ENCODE measurements around the gene MTHFS. TPM values are rescaled to one million over a fixed set of nuclear protein-coding genes. Genes with fewer than 3 reads are reported as not detected.

Gene MTHFS
- total RNA-seq, 4 donors from 2014 or later = 6.9 to 16.9 (median 16.3) TPM

DNA sequence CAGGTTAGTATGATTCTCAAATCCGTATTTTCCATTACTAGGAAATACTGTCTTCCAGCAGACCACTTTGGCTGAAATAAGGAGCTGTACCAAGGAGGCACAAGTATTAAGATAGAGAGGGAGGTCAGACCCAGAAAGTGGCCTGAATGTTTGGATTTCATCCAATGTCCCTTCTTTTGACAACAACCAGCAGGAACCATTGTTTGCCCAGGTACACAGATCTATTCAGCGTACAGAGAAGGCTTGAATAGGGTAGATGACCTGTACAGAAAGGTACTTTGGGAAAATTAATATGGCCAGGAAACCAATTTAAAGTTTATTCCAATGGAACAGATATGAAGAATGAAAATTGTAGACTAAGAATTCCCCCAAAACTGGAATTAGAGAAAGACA is 12.6 kb downstream of the MTHFS start:
- TF ChIP-seq EP300 (IDR thresholded peaks at IDR 0.05) (no peak), CTCF (IDR thresholded peaks at IDR 0.05) (no peak), POLR2A (IDR thresholded peaks at IDR 0.05) (no peak)
- peaks cover 0 to 6% (median 1%) of the 10 kb centered on the region in 4 donors for H3K9me3 ChIP-seq
- H3K27me3 ChIP-seq = no peaks in the 10 kb centered on the region
- no peak for DNase-seq (ENCODE audit: low spot score in 2 of 2)
- H3K27ac ChIP-seq = no peak overlapping the region
- no peak overlapping the region for H3K4me3 ChIP-seq
- no peaks in the 10 kb centered on the region for H3K4me1 ChIP-seq
- peaks cover 0 to 63% (median 3%) of the 10 kb centered on the region in 3 donors for H3K36me3 ChIP-seq
- WGBS, 2 donors = 94 to 97% methylated on average over 2 of the region's 2 CpGs

DNA sequence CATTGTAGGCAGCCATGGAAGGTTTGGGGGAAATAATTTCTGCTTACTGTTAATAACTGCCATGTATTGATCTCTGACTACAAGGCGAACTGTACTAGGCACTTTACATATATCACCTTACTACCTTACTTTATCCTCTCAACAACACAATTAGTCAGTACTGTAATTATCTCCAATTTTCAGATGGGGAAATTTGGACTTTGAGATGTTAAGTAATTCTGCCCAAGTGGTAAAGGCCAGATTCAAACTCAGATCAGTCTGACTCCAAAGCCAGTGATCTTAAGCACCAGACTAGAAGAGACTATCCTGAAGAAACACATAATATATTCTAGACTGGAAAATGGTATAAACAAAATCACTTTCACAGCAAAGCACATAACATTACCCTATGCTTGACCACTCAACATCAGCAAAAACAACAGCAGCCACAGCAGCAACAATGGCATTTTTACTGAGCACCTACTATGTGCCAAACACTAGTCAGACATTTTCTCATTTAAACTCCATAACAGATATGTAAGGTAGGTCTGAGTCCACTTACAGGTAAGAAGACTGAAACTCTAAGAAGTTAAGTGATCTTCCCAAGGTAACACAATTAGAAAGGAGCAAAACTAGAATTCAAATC is 13.1 kb downstream of the MTHFS start:
- no peak for TF ChIP-seq EP300 (IDR thresholded peaks at IDR 0.05)
- TF ChIP-seq POLR2A (IDR thresholded peaks at IDR 0.05) = no peak
- TF ChIP-seq CTCF (IDR thresholded peaks at IDR 0.05) = no peak
- H3K27me3 ChIP-seq = no peaks in the 10 kb centered on the region
- no peak overlapping the region for H3K27ac ChIP-seq
- peaks cover 0 to 11% (median 2%) of the 10 kb centered on the region in 4 donors for H3K9me3 ChIP-seq
- DNase-seq (ENCODE audit: low spot score in 2 of 2) = no peak
- H3K36me3 ChIP-seq = peaks cover 0 to 63% (median 0%) of the 10 kb centered on the region in 3 donors
- no peak overlapping the region for H3K4me3 ChIP-seq
- WGBS, 2 donors = 86 to 96% methylated on average over 1 of the region's 1 CpG
- H3K4me1 ChIP-seq = no peaks in the 10 kb centered on the region

DNA sequence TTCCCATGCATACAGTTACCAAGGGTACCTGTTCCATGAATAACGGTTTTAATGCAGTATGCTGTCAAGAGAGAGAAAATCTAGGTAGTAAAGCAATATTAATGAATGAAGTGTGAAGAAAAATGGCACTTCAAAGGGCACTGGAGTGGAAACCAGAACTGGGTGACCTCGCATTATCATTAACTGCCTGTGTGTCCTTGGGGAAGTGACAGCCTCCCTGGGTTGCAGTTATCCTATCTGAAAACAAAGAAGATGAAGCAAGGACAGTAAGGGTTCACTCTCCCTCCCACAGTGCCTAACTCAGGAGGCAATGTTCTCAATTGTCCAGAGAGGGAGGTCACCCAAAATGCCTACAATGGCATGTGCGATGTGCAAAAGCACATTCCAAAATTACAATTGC is 15.1 kb downstream of the MTHFS start:
- no peak for DNase-seq (ENCODE audit: low spot score in 2 of 2)
- no peak overlapping the region for H3K4me3 ChIP-seq
- H3K9me3 ChIP-seq = peaks cover 0 to 31% (median 9%) of the 10 kb centered on the region in 4 donors
- WGBS, 2 donors = 82 to 83% methylated on average over 3 of the region's 3 CpGs
- H3K4me1 ChIP-seq = no peaks in the 10 kb centered on the region
- no peak overlapping the region for H3K27ac ChIP-seq
- peaks cover 0 to 75% (median 0%) of the 10 kb centered on the region in 3 donors for H3K36me3 ChIP-seq
- no peaks in the 10 kb centered on the region for H3K27me3 ChIP-seq
- TF ChIP-seq POLR2A (IDR thresholded peaks at IDR 0.05) (no peak), EP300 (IDR thresholded peaks at IDR 0.05) (no peak), CTCF (IDR thresholded peaks at IDR 0.05) (no peak)

GRCh38 chr15:79881254-79881653 is 15.6 kb downstream of the MTHFS start:
- no peak for DNase-seq (ENCODE audit: low spot score in 2 of 2)
- no peaks in the 10 kb centered on the region for H3K27me3 ChIP-seq
- TF ChIP-seq CTCF (IDR thresholded peaks at IDR 0.05) (no peak), EP300 (IDR thresholded peaks at IDR 0.05) (no peak)
- 69 to 73% methylated on average over 2 of the region's 2 CpGs for WGBS, 2 donors
- no peak overlapping the region for H3K4me3 ChIP-seq
- H3K36me3 ChIP-seq = peaks cover 0 to 79% (median 0%) of the 10 kb centered on the region in 3 donors
- H3K4me1 ChIP-seq = no peaks in the 10 kb centered on the region
- no peak overlapping the region for H3K27ac ChIP-seq
- peaks cover 0 to 33% (median 9%) of the 10 kb centered on the region in 4 donors for H3K9me3 ChIP-seq

DNA sequence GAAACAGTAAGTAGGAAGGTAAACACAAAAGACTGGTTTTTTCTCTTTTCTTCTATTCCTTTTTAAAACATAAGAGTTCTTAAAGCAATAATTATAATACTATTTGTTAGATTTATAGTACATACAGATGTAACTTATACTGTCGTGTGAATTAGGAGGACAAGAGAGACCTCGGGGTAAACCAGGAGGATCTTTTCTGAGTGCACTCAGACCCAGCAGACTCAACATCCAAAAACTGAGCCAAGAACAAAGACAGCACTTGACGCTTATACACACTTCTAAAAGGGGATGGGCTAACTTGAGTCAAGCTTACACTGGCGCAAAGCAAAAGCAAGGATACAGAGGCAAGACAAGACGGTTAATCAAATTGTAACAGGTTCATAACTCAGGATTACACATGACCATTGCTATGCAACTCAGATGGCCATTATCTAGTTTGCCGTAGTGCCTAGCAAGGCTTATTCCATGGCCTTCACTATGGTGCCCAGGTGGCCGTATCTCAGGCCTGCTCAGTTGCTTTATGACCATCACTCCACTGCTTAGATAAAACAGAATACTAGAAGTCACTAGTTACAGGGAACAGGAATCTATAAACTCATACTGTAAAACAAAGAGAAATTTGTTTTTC is 18.6 kb downstream of the MTHFS start:
- Histone ChIP-seq H3K4me1 (no peaks in the 10 kb centered on the region), H3K4me3 (no peak overlapping the region), H3K9me3 (peaks cover 0 to 62% (median 15%) of the 10 kb centered on the region in 4 donors), H3K27me3 (no peaks in the 10 kb centered on the region), H3K27ac (no peak overlapping the region), H3K36me3 (peaks cover 0 to 96% (median 3%) of the 10 kb centered on the region in 3 donors)
- TF ChIP-seq EP300 (IDR thresholded peaks at IDR 0.05) = no peak
- TF ChIP-seq CTCF (IDR thresholded peaks at IDR 0.05) = no peak
- no peak for TF ChIP-seq POLR2A (IDR thresholded peaks at IDR 0.05)
- 84 to 88% methylated on average over 7 of the region's 7 CpGs for WGBS, 2 donors
- no peak for DNase-seq (ENCODE audit: low spot score in 2 of 2)
